Nephron progenitor cell (in vitro differentiated cells): ENCODE measurements around the gene NOP53.
"Not testable (repeated sequence)": the region's sequence is repeated elsewhere in the genome, so short reads cannot be mapped to it uniquely, and the experiment has no call there.

Experiments
- DNase-seq: peaks from one replicate; pipeline ENCODE4 v3.0.0; 2021
- H3K27ac Mint-ChIP-seq: 2 replicates; pipeline ENCODE4 v1.8.0; 2021; ENCODE audit warnings: mild to moderate bottlenecking, moderate library complexity, mixed read lengths
- H3K27me3 Mint-ChIP-seq: 2 replicates; pipeline ENCODE4 v1.8.0; 2021; ENCODE audit warnings: mild to moderate bottlenecking, low read depth, mixed read lengths; ENCODE audit not compliant: poor library complexity
- H3K36me3 Mint-ChIP-seq: 2 replicates; pipeline ENCODE4 v1.8.0; 2021; ENCODE audit warnings: low read depth, mixed read lengths
- H3K4me1 Mint-ChIP-seq: 2 replicates; pipeline ENCODE4 v1.8.0; 2021; ENCODE audit warnings: mixed read lengths
- H3K4me3 Mint-ChIP-seq: 2 replicates; pipeline ENCODE4 v1.8.0; 2021; ENCODE audit warnings: mild to moderate bottlenecking, moderate library complexity, mixed read lengths
- H3K9me3 Mint-ChIP-seq: 2 replicates; pipeline ENCODE4 v1.8.0; 2021; ENCODE audit warnings: mild to moderate bottlenecking, moderate library complexity, mixed read lengths
- CTCF ChIP-seq: fragments of 200-600 bp; sonication (generic); IDR thresholded peaks from 2 replicates; pipeline ENCODE4 v1.5.0; 2021; ENCODE audit warnings: antibody characterized with exemption

Gene NOP53

GRCh38 chr19:47786566-47786965 is 41.2 kb downstream of the NOP53 start:
- no peak for DNase-seq
- TF ChIP-seq CTCF: no peak
- Mint-ChIP-seq H3K27ac (no peak overlapping the region), H3K36me3 (peaks cover 28% of the 10 kb centered on the region), H3K9me3 (no peaks in the 10 kb centered on the region), H3K4me1 (peaks cover 14% of the 10 kb centered on the region), H3K27me3 (peaks cover 8% of the 10 kb centered on the region), H3K4me3 (no peak overlapping the region)

GRCh38 chr19:47787307-47787706 is 42.0 kb downstream of the NOP53 start:
- H3K4me3 Mint-ChIP-seq, H3K9me3 Mint-ChIP-seq, DNase-seq, H3K27ac Mint-ChIP-seq, H3K27me3 Mint-ChIP-seq: not testable (repeated sequence)
- peaks cover 21% of the 10 kb centered on the region for H3K36me3 Mint-ChIP-seq
- peaks cover 14% of the 10 kb centered on the region for H3K4me1 Mint-ChIP-seq

- H3K36me3 Mint-ChIP-seq, DNase-seq, H3K27ac Mint-ChIP-seq, H3K27me3 Mint-ChIP-seq, H3K9me3 Mint-ChIP-seq, H3K4me3 Mint-ChIP-seq: not testable (repeated sequence)
- H3K4me1 Mint-ChIP-seq: peaks cover 14% of the 10 kb centered on the region
These were observed 44.5 kb downstream of the NOP53 start for GRCh38 chr19:47789811-47790210.

GRCh38 chr19:47790398-47790814 is 45.1 kb downstream of the NOP53 start:
- TF ChIP-seq CTCF: peak; percentile 76
- Mint-ChIP-seq H3K36me3 (peaks cover 2% of the 10 kb centered on the region), H3K27ac (no peak overlapping the region)

GRCh38 chr19:47792616-47793015 is 47.3 kb downstream of the NOP53 start:
- H3K27me3 Mint-ChIP-seq: peaks cover 10% of the 10 kb centered on the region
- H3K9me3 Mint-ChIP-seq: peaks cover 4% of the 10 kb centered on the region
- H3K4me3 Mint-ChIP-seq: no peak overlapping the region
- DNase-seq: no peak
- H3K36me3 Mint-ChIP-seq: no peaks in the 10 kb centered on the region
- peaks cover 14% of the 10 kb centered on the region for H3K4me1 Mint-ChIP-seq
- no peak for TF ChIP-seq CTCF
- H3K27ac Mint-ChIP-seq: no peak overlapping the region

More at GRCh38 chr19:47790398-47790814, 45.1 kb downstream of the NOP53 start:
- Mint-ChIP-seq H3K9me3 (peaks cover 4% of the 10 kb centered on the region), H3K4me3 (peak overlapping the region; percentile 15), H3K4me1 (peaks cover 14% of the 10 kb centered on the region), H3K27me3 (peaks cover 8% of the 10 kb centered on the region)
- DNase-seq: peak; percentile 96

- H3K27ac Mint-ChIP-seq: no peak overlapping the region
- H3K4me1 Mint-ChIP-seq: peaks cover 8% of the 10 kb centered on the region
- H3K4me3 Mint-ChIP-seq: no peak overlapping the region
- no peak for DNase-seq
- peaks cover 10% of the 10 kb centered on the region for H3K9me3 Mint-ChIP-seq
- H3K27me3 Mint-ChIP-seq: peaks cover 13% of the 10 kb centered on the region
- H3K36me3 Mint-ChIP-seq: no peaks in the 10 kb centered on the region
- TF ChIP-seq CTCF: no peak
These were observed 49.2 kb downstream of the NOP53 start for GRCh38 chr19:47794526-47794925.

GRCh38 chr19:47796785-47797184 is 51.4 kb downstream of the NOP53 start:
- TF ChIP-seq CTCF: no peak
- Mint-ChIP-seq H3K4me3 (no peak overlapping the region), H3K36me3 (peaks cover 4% of the 10 kb centered on the region), H3K9me3 (peaks cover 20% of the 10 kb centered on the region), H3K4me1 (no peaks in the 10 kb centered on the region), H3K27me3 (peaks cover 8% of the 10 kb centered on the region), H3K27ac (no peak overlapping the region)
- no peak for DNase-seq
